Measurements from ENCODE around the gene DGKI. TPM values are rescaled to one million over a fixed set of nuclear protein-coding genes. Genes with fewer than 3 reads are reported as not detected.

DGKI gene
- total RNA-seq, 2 donors from 2014 or later: 0.04 to 0.64 TPM

- no peak for DNase-seq
- Histone ChIP-seq H3K9me3 (ENCODE audit: control insufficient read depth, low read length) (no peaks in the 10 kb centered on the region), H3K27ac (ENCODE audit: low read depth, low read length) (no peak overlapping the region), H3K27me3 (ENCODE audit: control insufficient read depth, insufficient read depth, low read length, poor library complexity, severe bottlenecking) (peaks cover 7% of the 10 kb centered on the region), H3K4me1 (ENCODE audit: control insufficient read depth, insufficient read depth, low read length) (no peaks in the 10 kb centered on the region), H3K4me3 (ENCODE audit: low read length) (no peak overlapping the region), H3K36me3 (ENCODE audit: control insufficient read depth, insufficient read depth, low read length) (no peaks in the 10 kb centered on the region), H3K9ac (ENCODE audit: extremely low read depth, low read length, poor library complexity, severe bottlenecking) (no peak overlapping the region)
- H3K9me3 Mint-ChIP-seq: no peaks in the 10 kb centered on the region
- peaks cover 8% of the 10 kb centered on the region for H3K27me3 Mint-ChIP-seq (ENCODE audit: insufficient read depth)
- no peak overlapping the region for H3K27ac Mint-ChIP-seq
- peaks cover 2% of the 10 kb centered on the region for H3K4me1 Mint-ChIP-seq
- TF ChIP-seq CTCF (conservative IDR thresholded peaks at IDR 0.05): no peak
- H3K36me3 Mint-ChIP-seq (ENCODE audit: low read depth): no peaks in the 10 kb centered on the region
- 81 to 100% methylated on average over 1 to 3 of the region's 3 CpGs for WGBS, 2 experiments (ENCODE audit: insufficient coverage in 1 of 2, insufficient read length in 1 of 2)
- no peak overlapping the region for H3K4me3 Mint-ChIP-seq
Observed at GRCh38 chr7:137576481-137576880, 270.3 kb downstream of the DGKI start.

- Histone ChIP-seq H3K36me3 (ENCODE audit: control insufficient read depth, insufficient read depth, low read length) (no peaks in the 10 kb centered on the region), H3K4me3 (ENCODE audit: low read length) (no peak overlapping the region), H3K9me3 (ENCODE audit: control insufficient read depth, low read length) (no peaks in the 10 kb centered on the region), H3K27me3 (ENCODE audit: control insufficient read depth, insufficient read depth, low read length, poor library complexity, severe bottlenecking) (no peaks in the 10 kb centered on the region), H3K9ac (ENCODE audit: extremely low read depth, low read length, poor library complexity, severe bottlenecking) (no peak overlapping the region), H3K4me1 (ENCODE audit: control insufficient read depth, insufficient read depth, low read length) (no peaks in the 10 kb centered on the region), H3K27ac (ENCODE audit: low read depth, low read length) (no peak overlapping the region)
- no peaks in the 10 kb centered on the region for H3K4me1 Mint-ChIP-seq
- no peak for TF ChIP-seq CTCF (conservative IDR thresholded peaks at IDR 0.05)
- H3K9me3 Mint-ChIP-seq: no peaks in the 10 kb centered on the region
- DNase-seq: no peak
- H3K27me3 Mint-ChIP-seq (ENCODE audit: insufficient read depth): peaks cover 2% of the 10 kb centered on the region
- H3K27ac Mint-ChIP-seq: no peak overlapping the region
- H3K4me3 Mint-ChIP-seq: no peak overlapping the region
- no peaks in the 10 kb centered on the region for H3K36me3 Mint-ChIP-seq (ENCODE audit: low read depth)
Observed at GRCh38 chr7:137574812-137575211, 272.0 kb downstream of the DGKI start.

GRCh38 chr7:137572056-137572784, 274.6 kb downstream of the DGKI start:
- Histone ChIP-seq H3K36me3 (ENCODE audit: control insufficient read depth, insufficient read depth, low read length) (no peaks in the 10 kb centered on the region), H3K4me1 (ENCODE audit: control insufficient read depth, insufficient read depth, low read length) (no peaks in the 10 kb centered on the region), H3K9me3 (ENCODE audit: control insufficient read depth, low read length) (no peaks in the 10 kb centered on the region), H3K4me3 (ENCODE audit: low read length) (no peak overlapping the region), H3K9ac (ENCODE audit: extremely low read depth, low read length, poor library complexity, severe bottlenecking) (no peak overlapping the region), H3K27me3 (ENCODE audit: control insufficient read depth, insufficient read depth, low read length, poor library complexity, severe bottlenecking) (no peaks in the 10 kb centered on the region), H3K27ac (ENCODE audit: low read depth, low read length) (no peak overlapping the region)
- H3K27me3 Mint-ChIP-seq (ENCODE audit: insufficient read depth): peaks cover 1% of the 10 kb centered on the region
- no peak for DNase-seq
- WGBS, 2 experiments (ENCODE audit: insufficient coverage in 1 of 2, insufficient read length in 1 of 2): 90 to 95% methylated on average over 4 to 5 of the region's 5 CpGs
- no peak overlapping the region for H3K27ac Mint-ChIP-seq
- TF ChIP-seq CTCF (conservative IDR thresholded peaks at IDR 0.05): no peak
- no peaks in the 10 kb centered on the region for H3K36me3 Mint-ChIP-seq (ENCODE audit: low read depth)
- H3K4me3 Mint-ChIP-seq: no peak overlapping the region
- H3K4me1 Mint-ChIP-seq: no peaks in the 10 kb centered on the region
- no peaks in the 10 kb centered on the region for H3K9me3 Mint-ChIP-seq
